Stimulated activated CD8-positive, alpha-beta memory T cell treated with anti-CD3 and anti-CD28 coated beads, Interleukin-12 subunit alpha, Interleukin-12 subunit beta, amount 100 ng/mL, for 1 hour (primary cell): Measurements from ENCODE around the gene AGPAT3.

Experiments used
- DNase-seq: peaks from one replicate; pipeline ENCODE4 v3.0.0-alpha.2; 2020; ENCODE audit warnings: low read depth

AGPAT3 gene

DNA sequence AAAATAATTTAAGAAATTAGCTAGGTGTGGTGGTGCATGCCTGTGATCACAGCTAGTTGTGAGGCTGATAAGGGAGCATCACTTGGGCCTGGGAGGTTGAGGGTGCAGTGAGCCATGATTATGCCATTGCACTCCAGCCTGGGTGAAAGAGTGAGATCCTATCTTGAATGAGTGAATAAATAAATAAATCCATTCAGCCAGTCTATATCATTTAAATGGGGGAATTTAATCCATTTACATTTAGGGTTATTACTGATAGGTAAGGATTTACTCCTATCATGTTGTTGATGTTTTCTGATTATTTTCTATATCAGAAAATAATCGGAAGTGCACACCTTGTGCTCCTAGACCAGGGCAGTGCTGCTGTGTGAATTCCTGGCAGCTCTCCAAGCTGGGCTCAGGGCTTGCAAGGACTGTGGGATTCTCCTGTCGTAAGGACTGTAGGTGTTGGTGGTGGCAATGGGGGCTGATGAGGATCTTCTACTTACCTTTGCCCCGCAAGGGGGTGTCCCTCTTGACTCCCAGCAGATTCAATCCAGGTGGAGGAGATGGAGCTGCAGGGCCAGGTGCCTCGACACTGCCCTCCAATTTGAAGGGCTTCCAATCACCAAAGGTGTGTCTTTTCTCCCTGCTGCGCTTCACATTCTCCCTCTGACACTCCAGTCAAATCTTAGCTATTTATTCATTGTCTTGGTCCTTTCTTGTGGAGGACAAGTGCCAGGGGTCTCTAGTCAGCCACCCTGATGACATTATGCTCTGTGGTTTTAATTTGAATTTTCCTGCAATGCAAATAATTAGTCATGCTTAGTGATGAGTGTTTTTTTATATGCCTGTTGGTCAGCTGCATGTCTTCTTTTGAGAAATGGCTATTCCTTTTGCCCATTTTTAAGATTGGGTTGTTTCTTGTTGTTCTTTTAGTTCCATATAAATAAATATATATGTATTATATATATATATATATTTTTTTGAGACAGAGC, 133.0 kb downstream of the AGPAT3 start:
- no peak for DNase-seq

DNA sequence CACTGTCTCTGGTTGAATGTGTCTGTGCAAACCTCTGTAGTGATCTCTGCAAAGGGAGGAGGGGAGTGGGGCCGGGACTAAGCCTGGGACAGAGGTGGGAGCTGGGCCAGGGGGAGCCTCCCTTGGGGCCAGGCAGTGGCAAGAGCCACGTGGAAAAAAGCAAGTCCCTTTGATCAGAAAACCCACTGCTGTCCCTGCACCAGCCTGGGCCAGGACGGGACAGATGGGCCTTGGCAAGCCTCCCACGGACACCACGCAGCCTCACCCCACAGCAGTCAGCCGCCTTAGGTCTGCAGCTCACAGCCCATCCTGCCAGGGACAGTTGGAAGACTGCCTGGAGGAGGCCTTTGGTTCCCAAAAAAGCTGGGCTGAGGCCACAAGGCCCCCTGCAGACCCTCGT, 135.3 kb downstream of the AGPAT3 start:
- DNase-seq: no peak

DNA sequence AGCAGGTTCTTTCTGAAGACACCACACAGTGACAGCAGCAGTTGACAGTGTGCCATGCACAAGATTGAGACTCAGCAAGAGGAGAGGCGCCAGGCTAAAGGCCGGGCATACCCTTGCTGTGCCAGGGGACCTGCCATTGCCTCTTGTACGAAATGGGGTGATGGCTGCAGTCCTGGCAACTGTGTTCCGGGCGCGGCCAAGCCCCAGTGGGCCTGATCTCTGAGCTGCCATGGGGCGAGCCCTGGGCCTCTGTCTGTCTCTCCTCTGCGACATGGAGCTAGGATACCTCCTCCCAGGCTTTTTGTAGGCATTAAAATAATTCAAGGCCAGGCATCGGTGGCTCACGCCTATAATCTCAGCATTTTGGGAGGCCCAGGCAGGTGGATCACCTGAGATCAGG, 137.5 kb downstream of the AGPAT3 start:
- DNase-seq: no peak

DNA sequence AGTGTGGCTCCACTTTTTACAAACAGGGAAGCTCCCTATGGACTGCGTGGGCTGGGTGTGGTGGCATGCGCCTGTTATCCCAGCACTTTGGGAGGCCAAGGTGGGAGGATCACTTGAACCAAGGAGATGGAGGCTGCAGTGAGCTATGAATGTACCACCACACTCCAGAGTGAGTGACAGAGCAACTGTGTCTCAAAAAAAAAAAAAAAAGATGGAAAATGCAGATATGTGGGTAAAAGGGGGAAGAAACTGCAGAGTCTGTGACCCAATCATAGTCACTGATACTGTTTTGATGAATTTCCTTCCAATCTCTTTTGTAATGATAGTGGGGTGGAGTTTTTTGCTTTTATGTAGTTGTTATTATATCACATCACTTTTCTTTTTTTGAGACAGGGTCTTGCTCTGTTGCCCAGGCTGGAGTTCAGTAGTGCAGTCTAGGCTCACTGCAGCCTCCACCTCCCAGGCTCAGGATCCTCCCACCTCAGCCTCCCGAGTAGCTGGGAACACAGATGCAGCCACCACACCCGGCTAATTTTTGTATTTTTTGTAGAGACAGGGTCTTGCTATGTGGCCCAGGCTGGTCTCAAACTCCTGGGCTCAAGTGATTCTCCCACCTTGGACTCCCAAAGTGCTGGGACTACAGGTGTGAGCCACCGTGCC, 138.4 kb downstream of the AGPAT3 start:
- DNase-seq: no peak

DNA sequence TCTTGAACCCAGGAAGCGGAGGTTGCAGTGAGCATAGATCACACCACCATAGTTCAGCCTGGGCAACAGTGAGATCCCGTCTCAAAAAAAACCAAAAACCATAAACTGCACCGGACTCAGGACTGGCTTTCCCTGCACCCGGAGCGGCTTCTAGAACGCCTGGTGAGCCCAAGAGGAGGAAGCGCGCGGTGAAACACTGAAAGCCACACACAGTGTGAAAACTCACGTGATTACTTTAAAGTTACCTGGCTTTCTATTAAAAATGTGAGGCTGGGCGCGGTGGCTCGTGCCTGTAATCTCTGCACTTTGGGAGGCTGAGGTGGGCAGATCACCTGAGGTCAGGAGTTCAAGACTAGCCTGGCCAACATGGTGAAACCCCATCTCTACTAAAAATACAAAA, 140.0 kb downstream of the AGPAT3 start:
- DNase-seq: no peak

GRCh38 chr21:44005593-44005992, 140.6 kb downstream of the AGPAT3 start:
- no peak for DNase-seq

GRCh38 chr21:44006017-44006619, 141.1 kb downstream of the AGPAT3 start:
- no peak for DNase-seq

GRCh38 chr21:44006656-44007055, 141.6 kb downstream of the AGPAT3 start:
- no peak for DNase-seq

- DNase-seq: no peak
Measured at GRCh38 chr21:44010429-44010828, 145.4 kb downstream of the AGPAT3 start.

DNA sequence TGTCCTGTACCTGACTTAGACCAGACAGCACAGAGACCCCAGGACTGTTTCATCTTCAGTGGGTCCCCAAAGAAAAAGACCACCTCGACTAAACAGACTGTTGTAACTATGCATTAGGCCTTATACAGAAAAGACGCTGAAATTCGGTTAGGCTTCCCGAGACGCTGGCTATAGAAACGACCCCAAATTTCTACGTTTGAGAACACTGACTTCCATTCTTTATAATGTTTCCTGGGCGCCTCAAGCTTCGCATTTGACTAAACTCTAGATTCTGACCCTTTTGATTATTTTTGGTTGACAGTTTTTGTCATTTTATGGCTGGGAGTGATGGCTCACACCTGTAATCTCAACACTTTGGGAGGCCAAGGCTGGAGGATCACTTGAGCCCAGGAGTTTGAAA, 146.1 kb downstream of the AGPAT3 start:
- DNase-seq: no peak

DNA sequence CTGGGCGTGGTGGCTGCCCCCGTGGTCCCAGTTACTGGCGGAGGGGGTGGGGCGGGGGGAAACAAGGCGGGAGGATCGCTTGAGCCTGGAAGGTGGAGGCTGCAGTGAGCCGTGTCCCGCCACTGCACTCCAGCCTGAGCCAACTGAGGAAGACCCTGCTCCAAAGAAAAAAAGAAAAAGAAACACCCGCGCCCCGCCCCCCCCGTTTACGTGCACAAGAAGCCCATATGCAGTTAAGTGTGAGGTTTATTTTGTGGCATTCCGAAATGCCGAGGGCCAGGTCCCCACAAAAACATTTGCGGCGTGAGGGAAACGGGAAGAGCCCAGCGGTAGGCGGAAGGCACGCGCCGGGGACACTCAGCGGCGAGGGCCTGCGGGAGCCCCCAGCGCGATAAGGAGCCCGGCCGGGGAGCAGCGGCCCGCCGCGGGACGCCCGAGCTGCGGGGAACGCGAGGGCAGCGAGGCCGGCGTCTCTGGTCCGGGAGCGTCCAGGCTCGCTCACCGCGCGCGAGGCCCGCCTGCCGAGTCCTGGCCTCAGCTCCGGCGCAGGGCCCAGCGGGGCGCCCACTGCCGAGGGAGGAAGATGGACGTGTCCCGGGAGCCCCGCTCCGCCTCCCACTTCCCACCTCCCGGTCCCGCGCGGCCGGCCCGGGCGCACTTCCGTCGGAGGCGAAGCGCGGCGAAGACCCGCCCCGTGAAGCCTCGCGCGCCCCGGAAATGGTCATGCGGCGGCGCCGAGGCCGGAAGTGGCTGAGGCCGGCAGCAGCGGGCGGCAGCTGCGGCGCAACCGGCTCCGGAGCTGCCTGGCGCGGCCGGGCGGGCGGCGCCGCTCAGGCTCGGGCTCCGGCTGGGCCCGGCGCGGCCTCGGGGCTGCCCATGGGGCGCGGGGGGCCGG, 146.8 kb downstream of the AGPAT3 start, which contains the start of gene TRAPPC10:
TRAPPC10 (plus strand) TSS at position 731 of the 895 bp plus-strand sequence. CDS start 185 bp downstream, outside the sequence.
- DNase-seq: peak; percentile 60

DNA sequence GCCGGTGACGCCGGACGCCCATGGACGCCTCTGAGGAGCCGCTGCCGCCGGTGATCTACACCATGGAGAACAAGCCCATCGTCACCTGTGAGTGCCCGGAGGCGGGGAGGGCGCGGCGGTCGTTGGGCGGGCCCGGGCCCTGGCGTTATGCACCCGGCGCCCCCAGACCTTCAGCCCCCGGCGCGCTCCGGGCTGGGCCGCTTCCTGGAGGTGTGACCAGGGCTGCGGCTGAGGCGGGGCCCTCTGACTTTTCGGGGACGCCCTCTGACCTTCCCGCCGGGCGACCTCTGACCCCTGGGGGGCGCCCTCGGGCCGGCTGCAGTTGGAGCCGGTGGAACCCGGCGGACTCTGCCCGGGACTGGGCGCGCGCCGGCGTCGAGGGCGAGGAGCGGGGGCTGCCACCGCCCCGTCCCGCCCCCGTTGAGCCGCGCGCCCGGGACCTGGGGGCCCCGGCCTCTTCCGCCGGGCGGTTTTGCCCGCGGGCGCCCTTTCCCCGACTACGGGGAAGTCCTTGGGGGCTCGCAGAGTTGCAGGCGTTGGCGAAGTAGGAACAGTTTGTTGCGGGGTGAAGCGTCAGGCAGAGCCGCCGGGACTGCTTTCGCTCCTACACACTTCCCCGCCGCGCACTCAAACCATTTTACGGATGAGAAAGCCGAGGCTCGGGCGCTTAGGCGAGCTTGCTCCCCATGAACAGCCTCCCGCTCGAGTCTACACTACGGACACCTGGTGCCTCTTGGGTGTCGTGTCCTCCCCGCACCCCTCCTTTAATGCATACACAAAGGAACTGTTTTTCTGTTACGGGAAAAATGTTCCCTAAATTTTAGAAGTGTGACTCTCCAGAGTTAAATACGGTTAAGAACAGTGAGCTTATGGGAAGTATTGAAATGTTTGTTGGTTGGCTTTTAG, 147.7 kb downstream of the AGPAT3 start:
- peak; percentile 66 for DNase-seq

DNA sequence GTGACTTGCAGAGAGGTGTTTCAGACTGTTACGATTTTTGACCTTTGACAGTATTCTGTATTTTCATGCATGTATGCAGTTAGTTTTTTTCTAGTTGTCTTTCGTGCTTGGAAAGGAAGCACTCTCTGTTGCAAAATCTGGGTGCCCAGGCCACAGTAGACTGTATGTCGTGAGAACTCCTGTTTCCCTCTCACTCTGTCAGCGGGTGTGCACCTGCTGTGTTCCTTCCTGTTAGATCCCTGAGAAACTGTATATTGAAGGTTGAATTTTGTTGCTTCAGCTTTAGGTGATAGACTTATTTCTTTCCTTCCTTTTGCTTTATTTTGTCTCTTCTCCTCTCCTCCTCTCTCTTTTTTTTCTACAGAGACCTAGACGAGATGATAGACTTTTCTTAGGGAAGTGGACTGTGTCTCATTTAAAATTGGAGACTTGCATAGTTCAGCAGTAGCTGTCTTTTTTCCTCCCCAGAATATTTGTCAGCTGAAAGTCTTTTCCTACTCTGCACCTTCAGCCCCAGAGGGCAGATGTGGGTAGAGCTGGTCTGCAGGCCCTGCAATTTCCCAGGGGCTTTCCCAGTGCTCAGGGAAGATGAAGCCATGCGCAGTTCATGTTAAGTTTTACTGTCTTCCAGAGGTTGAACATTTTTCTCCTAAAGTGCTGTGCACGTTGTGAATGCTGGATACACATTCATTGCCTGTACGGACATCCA, 148.5 kb downstream of the AGPAT3 start:
- DNase-seq: no peak

DNA sequence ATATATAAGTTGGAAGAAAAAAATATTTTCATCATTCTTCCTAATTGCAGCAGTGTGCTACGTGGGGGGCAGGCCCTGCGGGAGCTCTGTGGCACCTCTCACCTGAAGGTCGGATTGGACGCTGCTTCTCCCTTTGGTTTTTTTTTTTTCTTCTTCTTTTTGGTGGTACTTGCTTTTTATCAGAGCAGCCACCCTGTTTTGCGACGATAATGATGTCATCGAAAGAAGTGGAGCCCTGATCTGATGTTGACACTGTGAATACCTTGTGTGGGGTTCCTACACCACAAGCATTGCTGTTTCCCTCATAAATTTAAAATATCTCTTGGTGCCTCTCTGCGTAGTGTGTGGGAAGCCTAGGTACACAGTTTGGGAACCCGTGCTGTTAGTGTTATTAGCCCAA, 152.6 kb downstream of the AGPAT3 start:
- DNase-seq: no peak

DNA sequence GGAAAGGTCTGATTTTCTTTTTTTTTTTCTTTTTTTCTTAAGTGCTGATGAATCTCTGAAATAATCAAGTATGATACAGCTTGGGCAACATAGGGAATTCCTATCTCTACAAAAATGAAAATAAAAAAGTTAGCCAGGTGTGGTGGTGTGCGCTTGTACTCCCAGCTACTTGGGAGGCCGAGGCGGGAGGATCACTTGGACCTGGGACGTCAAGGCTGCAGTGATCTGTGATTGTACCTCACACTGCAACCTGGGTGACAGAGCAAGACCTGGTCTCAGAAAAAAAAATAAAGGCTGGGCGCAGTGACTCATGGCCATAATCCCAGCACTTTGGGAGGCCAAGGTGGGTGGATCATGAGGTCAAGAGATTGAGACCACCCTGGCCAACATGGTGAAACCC, 153.1 kb downstream of the AGPAT3 start:
- no peak for DNase-seq

DNA sequence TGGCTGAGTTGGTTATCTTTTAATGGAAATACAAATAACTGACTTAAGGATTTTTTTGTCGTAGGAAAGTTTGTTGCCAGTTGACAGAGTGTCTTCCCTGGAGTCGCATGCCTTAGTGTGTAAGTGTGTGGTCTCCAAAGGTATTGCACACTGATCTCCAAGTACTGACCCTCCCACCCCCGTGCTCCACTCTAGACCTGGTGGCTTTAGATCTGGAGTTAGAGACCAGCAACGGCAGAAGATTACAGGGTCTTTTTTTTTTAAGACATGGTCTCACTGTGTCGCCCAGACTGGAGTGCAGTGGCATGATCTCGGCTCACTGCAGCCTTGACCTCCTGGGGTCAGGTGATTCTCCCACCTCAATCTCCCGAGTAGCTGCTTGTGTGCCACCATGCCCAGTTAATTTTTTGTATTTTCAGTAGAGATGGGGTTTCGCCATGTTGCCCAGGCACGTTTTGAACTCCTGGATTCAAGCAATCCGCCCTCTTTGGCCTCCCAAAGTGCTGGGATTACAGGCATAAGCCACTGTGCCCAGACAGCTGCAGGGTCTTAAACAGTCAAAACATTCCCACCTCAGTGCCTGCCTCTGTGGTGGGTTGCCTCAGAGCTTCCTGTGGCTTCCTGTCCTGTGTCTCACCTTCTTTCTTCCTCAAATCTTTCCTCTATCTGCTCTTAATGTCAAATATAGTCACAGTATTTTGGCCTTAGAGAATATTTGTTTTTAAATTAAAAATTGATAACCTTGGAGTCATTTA, 154.0 kb downstream of the AGPAT3 start:
- DNase-seq: no peak

- DNase-seq: no peak
Measured at GRCh38 chr21:44019568-44019958, 154.5 kb downstream of the AGPAT3 start.

GRCh38 chr21:44020551-44020950, 155.5 kb downstream of the AGPAT3 start:
- no peak for DNase-seq

DNA sequence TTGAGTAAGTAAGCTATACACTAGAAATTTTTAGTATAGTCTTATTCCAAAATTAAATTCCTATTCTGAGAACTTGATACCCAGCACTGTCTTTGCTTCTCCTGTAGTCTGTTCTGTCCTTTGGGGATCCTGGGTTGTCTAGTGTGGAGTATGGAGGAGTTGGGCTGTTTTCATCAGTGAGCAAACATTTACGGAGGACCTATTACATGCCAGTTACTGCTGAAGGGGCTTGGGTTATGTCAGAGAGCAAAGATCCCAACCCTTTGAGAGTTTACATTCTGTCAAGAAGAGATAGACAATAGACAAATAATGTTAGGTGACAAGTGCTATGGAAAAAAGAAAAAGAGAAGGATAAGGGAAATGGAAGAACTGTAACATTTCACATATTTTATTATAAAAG, 156.0 kb downstream of the AGPAT3 start:
- no peak for DNase-seq
